A204.1 (cell line): ENCODE measurements around the gene SULT1C2.
"Not testable (repeated sequence)": the region's sequence is repeated elsewhere in the genome, so short reads cannot be mapped to it uniquely, and the experiment has no call there.

ENCODE experiments used
- FAIRE-seq: peaks from 2 replicates; lab custom pipeline; 2012; peaks lifted over from hg19 to GRCh38; lab: Jason Lieb, UNC

Gene SULT1C2

GRCh38 chr2:108288534-108289106 is at the start of gene SULT1C2:
Gene SULT1C2 (plus strand): TSS chr2:108288895. CDS start chr2:108293668, 4,773 bp downstream.
- FAIRE-seq: no peak

DNA sequence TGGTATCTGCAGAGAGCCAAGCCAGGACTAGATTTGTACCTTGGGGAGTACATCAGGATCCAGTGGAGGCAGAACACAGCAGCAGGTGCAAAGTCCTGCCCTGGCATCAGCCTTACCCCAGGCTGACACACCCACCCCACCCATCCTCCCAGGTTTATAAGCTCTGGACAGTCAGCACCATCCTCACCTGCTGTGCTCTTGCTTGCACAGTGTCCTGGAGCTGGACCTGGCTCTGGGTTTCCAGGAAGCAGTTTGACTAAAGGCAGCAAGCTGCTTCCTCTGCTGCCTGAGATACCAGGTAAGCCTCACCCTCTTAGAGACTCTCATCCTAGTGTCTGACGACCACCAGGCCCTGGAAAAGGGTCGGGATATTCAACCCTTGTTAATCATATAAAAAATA is 48.9 kb upstream of the SULT1C2 start, which contains the start of gene SULT1C3:
Gene SULT1C3, plus strand, starts transcription at position 183 of the 400 bp plus-strand sequence. CDS start 7,227 bp downstream, outside the sequence.
- no peak for FAIRE-seq

DNA sequence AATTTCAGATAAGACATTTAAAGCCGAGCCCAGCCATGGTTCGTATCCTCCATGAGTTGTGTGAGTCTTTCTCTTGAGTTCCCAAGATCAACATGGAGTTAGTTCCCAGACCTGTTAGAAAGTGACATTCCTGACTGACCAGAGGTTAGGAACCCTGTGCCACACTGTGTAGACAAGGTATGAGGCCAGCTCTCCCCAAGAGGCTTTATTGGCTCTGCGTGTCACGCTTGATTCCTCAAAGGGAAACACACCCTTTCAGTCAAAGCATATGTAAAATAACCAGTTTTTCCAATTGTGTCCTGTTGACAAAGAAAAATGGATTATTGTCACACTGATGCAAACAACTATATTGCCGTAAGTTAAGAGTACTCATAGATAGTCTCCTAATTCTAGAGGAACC is 47.7 kb upstream of the SULT1C2 start:
- no peak for FAIRE-seq

DNA sequence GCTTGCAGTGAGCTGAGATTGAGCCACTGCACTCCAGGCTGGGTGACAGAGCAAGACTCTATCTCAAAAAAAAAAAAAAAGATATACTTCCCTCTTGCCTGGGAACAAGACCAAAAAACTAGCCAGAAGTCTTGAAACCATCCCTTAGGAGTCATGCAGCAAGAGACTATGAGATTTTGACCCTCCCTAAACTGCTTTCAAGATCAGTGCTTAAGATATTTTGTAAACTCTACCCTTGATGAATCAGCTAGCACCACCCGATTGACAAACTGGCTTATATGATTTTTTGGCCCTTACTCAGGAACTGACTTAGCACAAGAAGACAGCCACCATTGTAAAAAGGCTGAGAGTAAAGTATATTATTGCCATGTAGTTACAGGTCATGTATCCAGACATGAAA is 45.1 kb upstream of the SULT1C2 start:
- no peak for FAIRE-seq

- no peak for FAIRE-seq
Measured at GRCh38 chr2:108244667-108245414, 43.9 kb upstream of the SULT1C2 start.

- no peak for FAIRE-seq
Measured at GRCh38 chr2:108253106-108253505, 35.6 kb upstream of the SULT1C2 start.

DNA sequence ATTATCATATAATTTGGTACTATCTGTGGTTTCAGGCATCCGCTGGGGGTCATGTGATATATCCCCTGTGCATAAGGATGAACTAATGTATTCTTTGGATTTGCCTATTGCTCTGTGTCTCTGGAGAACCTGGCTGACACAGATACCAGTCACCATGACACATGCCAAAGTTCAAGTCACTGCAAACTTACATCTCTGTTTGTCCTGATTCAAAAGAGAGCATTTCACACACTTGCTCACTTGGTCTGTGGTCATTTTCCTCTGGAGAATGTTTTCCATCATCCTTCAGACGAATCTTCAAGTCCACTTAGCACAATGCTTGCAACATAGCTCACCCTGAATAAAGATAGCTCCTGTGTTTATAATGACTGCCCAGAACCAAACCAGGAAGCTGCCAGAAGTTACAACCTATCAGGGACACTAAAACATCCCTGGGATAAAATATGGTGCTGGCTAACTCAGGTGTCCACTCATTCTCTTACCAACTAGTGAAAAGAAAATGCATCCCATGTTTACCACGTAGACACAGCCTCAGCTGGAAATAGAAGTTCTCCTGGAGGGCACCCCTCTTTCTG is 30.9 kb upstream of the SULT1C2 start:
- FAIRE-seq: no peak

- no peak for FAIRE-seq
Measured at GRCh38 chr2:108260773-108261172, 27.9 kb upstream of the SULT1C2 start.

- no peak for FAIRE-seq
Measured at GRCh38 chr2:108262036-108262435, 26.7 kb upstream of the SULT1C2 start.

GRCh38 chr2:108263401-108263800 is 25.3 kb upstream of the SULT1C2 start:
- no peak for FAIRE-seq

- FAIRE-seq: no peak
Measured at GRCh38 chr2:108266218-108266617, 22.5 kb upstream of the SULT1C2 start.

DNA sequence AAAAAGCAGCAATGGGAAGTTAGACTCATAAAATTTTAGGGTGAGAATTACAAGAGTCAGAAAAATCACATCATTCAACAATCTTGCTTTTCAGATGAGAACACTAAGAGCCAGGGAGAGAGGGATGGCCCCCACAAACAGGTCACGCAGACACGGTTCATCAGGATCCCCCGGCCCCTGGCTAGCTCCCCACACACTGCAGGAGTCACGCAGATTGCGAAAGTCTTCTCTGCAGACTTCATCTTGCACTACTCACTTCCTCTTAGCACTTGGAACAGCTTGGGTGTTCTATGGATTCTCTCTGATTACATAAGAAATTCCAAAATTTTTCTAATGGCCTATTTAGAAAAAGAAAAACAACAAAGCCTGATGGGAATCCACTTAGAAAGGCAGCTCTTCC is 21.6 kb upstream of the SULT1C2 start:
- FAIRE-seq: no peak

DNA sequence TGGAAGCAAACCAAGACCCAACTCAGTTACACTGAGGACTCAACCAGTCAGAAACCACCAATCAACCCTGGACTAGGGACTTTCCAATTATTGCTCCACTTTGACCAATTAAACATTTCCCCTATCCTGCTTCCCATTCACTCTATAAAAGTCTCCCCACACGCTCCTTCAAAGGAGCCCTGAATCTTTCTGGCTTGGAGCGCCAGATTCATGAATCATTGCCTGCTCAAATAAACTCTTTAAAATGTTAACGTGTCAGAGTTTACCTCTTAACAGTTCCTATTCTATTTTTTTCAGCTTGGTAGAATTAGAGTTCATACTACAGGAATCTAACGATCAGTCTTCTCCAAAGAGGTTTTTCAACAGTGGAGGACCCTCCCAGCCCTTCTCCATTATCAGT is 20.7 kb upstream of the SULT1C2 start:
- FAIRE-seq: no peak

DNA sequence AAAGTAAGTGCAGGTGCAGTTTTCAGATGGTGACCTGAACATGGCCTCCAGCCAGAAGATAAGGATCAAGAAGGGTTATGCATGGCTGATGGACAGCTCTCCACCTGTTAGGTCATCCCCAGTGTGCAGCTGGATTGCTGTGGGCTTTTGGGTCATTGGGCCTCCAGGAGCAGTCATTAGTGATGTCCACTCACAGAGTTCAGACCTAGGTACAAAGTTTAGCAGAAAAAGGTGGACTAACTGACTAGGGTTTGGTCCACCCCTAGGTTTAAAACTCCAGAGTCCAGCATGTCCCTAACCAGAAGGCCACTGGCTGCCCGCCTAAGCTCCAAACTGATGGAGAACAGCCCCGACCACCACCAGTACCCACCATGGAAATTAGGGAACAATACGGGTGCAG is 18.3 kb upstream of the SULT1C2 start:
- FAIRE-seq: no peak

DNA sequence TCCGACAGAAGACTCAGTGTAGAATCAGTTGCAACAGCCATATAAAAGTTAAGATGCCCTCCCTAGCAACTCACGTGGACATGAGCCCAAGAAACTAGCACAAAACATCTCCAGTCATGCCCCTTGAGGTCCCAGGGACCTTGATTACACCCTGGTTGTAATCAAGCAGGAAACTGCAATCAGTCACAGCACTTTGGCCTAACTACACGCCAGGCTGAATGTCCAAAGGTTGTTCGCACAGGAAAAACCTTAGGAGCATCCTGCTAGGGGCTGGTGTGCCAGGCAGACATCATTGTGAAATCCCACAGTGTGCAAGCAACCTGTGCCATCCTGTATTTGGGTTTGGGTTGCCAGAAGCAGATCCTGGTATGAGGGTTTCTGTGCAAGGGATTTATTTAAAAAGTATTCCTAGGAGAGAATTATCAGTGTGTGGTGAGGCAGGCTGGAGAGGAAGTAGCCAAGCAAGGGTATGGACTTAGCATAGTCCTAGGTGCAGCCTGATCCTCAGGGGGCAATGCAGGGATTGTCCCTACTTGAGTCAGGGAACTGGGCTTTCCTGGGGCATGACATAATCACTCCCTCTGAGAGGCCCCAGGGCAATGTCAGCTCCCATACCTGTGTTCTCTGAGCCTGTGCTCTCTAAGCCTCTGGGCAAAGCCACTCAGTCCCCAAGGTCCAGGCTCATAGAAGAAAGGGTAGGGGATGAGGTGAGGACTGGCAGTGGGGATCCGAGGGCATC is 17.8 kb upstream of the SULT1C2 start:
- FAIRE-seq: no peak

DNA sequence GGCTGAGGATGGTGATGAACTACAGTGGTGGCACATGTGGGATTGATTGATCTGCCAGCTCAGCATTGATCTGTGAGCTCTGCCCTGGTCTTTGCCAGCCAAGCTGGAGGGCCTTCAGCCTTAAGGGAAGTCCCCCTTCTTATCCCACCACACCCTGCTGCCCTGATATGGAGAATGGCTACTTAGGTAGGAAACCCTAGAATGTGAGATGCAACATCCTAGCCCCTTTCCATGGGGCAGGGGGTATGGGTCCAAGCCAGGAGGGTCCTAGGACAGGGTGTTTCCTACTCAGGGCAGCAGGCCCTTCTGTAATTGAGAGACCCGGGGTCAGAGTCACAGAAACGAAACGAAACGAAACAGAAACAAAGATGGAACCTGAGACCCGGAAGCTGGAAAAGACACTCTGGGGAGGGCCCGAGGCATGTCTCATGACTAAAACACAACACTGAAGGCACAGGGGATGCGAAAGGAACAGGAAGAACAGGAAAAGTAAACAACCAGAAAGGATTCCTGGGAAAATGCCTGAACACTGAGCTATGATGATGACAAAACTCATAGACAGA is 16.9 kb upstream of the SULT1C2 start:
- no peak for FAIRE-seq

- FAIRE-seq: no peak
Measured at GRCh38 chr2:108278631-108279030, 10.1 kb upstream of the SULT1C2 start.

- FAIRE-seq: no peak
Measured at GRCh38 chr2:108279468-108279867, 9.2 kb upstream of the SULT1C2 start.

GRCh38 chr2:108280466-108280865 is 8.2 kb upstream of the SULT1C2 start:
- no peak for FAIRE-seq

DNA sequence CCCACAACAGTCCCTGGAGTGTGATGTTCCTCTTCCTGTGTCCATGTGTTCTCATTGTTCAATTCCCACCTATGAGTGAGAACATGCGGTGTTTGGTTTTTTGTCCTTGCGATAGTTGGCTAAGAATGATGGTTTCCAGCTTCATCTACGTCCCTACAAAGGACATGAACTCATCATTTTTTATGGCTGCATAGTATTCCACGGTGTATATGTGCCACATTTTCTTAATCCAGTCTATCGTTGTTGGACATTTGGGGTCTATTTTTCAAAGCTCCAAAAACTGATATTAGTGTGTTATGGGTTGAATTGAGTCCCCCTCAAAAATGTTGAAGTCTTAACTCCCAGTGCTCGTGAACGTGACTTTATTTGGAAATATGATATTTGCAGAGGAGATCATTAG is 4.1 kb upstream of the SULT1C2 start:
- FAIRE-seq: not testable (repeated sequence)

DNA sequence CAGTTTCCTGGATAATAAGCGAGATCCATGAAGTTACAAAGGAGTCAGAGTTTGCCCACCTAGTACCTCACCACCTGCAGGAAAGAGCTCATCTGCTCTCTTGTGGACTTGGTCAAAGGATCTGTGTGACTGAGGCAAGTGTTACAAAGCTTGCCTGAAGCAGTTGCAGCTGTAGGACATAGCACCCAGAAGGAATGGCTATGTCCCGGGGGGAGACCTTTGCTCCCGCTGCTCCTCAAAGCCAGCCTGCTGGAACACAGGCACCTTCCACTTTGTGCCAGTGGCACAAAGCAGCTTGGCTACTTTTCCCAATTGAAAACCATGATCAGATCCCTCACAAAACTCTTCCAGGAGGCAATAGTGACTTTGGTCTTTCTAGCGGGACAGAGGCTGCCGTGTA is 3.1 kb upstream of the SULT1C2 start:
- no peak for FAIRE-seq

DNA sequence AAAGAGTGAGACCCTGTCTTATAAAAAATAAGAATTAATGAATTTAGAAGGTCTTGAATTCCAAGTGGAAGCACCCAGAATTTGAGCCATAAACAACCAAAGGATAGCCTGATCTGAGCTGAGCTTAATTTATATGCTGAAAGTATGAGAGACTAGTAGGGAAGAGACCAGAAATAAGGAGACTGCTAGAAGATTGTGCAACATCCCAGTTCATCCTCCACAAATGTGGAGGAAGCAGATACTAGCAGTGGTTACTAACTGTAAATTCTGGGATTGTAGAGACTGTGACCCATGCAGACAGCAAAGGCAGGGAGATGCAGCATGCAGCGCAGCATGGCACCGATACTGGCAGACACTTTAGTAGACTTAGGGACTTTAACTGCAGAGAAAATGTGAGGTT is 1.5 kb upstream of the SULT1C2 start:
- no peak for FAIRE-seq

DNA sequence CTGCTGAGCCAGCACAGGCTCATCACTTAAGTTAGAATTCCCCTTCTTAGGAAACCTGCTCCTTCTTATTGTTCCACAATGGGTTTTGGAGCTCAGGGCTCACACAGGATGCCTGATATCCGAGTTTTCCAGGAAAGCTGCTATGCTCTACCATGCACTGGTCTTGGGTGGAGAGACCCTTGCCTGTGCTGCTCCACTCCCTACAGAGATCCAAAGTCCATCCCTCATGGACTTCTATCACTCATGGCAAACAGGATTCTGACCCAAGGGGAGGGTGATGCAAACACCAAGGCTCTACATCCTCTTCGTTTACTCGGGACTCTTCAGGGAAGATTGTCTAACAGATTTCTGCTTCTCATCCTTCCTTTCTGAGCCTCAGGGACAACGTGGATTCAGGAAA is 5.2 kb downstream of the SULT1C2 start:
- no peak for FAIRE-seq
